Aorta (tissue), 5 donors: ENCODE results near the gene FILIP1L. TPM values are rescaled to one million over a fixed set of nuclear protein-coding genes. Genes with fewer than 3 reads are reported as not detected.
A peak's percentile ranks its signal among the peaks of the same experiment; 100 is the strongest.

Experiments used
- ATAC-seq: fragments of 200-7000 bp; cut with Tn5 transposase; one replicate; pipeline ENCODE4 v1.9.1; 2022; ENCODE audit warnings: moderate library complexity; ENCODE audit not compliant: low FRiP score
- DNase-seq, 2 donors: peaks; one replicate each; pipeline ENCODE4 v3.0.0-alpha.2; 2020
- H3K27ac ChIP-seq, 2 donors: one replicate each; pipeline ENCODE4 v1.5.1; 2013; ENCODE audit warnings: low read length in 2 of 2, mild to moderate bottlenecking in 2 of 2, moderate library complexity in 2 of 2, control low read depth in 1 of 2, inconsistent platforms in 1 of 2, low read depth in 1 of 2
- H3K27me3 ChIP-seq, 2 donors: one replicate each; pipeline ENCODE4 v1.6.1; 2013; ENCODE audit warnings: control low read depth in 1 of 2, low read length in 1 of 2, mild to moderate bottlenecking in 1 of 2, moderate library complexity in 1 of 2; ENCODE audit not compliant: insufficient read depth in 2 of 2, control insufficient read depth in 1 of 2
- H3K36me3 ChIP-seq, 2 donors: one replicate each; pipeline ENCODE4 v1.6.1; 2013; ENCODE audit warnings: control low read depth in 1 of 2, low read length in 1 of 2, mild to moderate bottlenecking in 1 of 2; ENCODE audit not compliant: insufficient read depth in 2 of 2, control insufficient read depth in 1 of 2
- H3K4me1 ChIP-seq, 2 donors: one replicate each; pipeline ENCODE4 v1.6.1; 2013; ENCODE audit warnings: low read length in 2 of 2, control low read depth in 1 of 2, mild to moderate bottlenecking in 1 of 2, moderate library complexity in 1 of 2; ENCODE audit not compliant: insufficient read depth in 2 of 2, control insufficient read depth in 1 of 2
- H3K4me3 ChIP-seq, 2 donors: one replicate each; pipeline ENCODE4 v1.5.1; 2013; ENCODE audit warnings: low read length in 2 of 2, control low read depth in 1 of 2, mild to moderate bottlenecking in 1 of 2
- H3K9me3 ChIP-seq: one replicate; pipeline ENCODE4 v1.6.1; 2013; ENCODE audit warnings: mild to moderate bottlenecking, low read length; ENCODE audit not compliant: control insufficient read depth
- WGBS, 2 donors: extraction: QIAGEN DNeasy Blood & Tissue Kit; methylation state at CpG; one replicate each; pipeline ENCODE4 v1.1.7; 2013; 5-methylcytosine and 5-hydroxymethylcytosine counted together
- intact Hi-C, 2 donors: fragments of 100-400 bp; cut with DNase I; formaldehyde crosslinking; loops; one replicate each; pipeline versions ENCODE4 v1.14.2 to v1.15.0; 2022
- polyA plus RNA-seq, 2 donors: library from polyadenylated mRNA; stranded (reverse); fragments of 200-250 nt; gene quantifications; one replicate each; pipeline ENCODE4 v1.2.3, GENCODE V29; 2013
- total RNA-seq, 2 donors: library from RNA; stranded (reverse); fragmentation: NEBNext Ultra II Directional; extraction: Animal tissue kit (Norgen Biotek cat#: 25700); gene quantifications; one replicate each; pipeline ENCODE4 v1.2.1, GENCODE V29; 2021
- donor health status: healthy with polysubstance abuse.
- donor health status: Bipolar disorder and iron deficiency.
- donor health status: DM: no; HTN: no; CAD: no.
- donor health status: DM: no; HTN: no; CAD: no.
- donor health status: DM: yes; HTN: yes; CAD: no.

The FILIP1L gene
- total and polyA plus RNA-seq, 4 donors: 168 to 861 (median 251) TPM

DNA sequence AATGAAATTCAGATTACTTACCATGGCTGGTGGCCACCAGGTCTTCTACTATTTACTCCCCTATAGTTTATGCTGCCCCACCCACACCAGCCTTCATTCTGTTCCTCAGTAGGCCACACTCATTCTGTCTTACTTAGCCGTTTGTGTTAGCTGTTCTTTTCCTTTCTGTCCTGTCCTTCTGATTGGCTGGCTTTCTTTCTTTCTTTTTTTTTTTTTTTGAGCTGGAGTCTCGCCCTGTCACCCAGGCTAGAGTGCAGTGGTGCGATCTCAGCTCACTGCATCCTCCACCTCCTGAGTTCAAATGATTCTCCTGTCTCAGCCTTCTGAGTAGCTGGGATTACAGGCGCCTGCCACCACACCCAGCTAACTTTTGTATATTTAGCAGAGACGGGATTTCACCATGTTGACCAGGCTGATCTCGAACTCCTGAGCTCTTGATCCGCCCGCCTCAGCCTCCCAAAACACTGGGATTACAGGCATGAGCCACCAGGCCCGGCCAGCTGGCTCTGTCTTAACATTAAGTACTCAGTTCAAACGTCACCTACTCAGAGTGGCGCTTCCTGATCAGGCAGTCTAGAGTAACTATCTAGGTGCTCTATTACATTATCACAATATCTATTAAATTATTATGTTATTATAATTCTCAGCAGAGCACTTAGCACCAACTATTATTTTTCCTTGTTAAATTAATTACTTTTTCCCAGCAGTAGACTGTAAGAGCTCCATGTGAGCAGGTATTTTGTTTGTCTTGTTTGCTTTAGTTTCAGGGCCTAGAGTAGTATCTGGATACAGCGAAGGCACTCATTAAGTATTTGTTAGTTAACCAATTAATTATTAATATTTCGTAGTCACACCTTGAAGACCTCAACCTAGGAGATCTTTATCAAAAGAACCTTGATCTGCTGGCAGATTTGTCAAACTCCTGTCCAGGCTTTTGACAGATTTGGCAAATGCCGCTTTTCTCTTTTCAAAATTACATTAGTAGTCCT, 290.3 kb downstream of the FILIP1L start:
- intact Hi-C loops: no loop called here

GRCh38 chr3:99818818-99819217, 295.5 kb downstream of the FILIP1L start:
- DNase-seq (no peak), ATAC-seq (no peak)
- WGBS, 2 donors: 87 to 89% methylated on average over 2 of the region's 2 CpGs
- Histone ChIP-seq H3K27ac (no peak overlapping the region), H3K4me3 (no peak overlapping the region), H3K27me3 (no peaks in the 10 kb centered on the region), H3K4me1 (peaks cover 0 to 2% of the 10 kb centered on the region in 2 donors), H3K36me3 (no peaks in the 10 kb centered on the region), H3K9me3 (no peaks in the 10 kb centered on the region)
- intact Hi-C loops: no loop called here

More for the DNA sequence above, 290.3 kb downstream of the FILIP1L start:
- Histone ChIP-seq H3K9me3 (no peaks in the 10 kb centered on the region), H3K27ac (no peak overlapping the region), H3K27me3 (no peaks in the 10 kb centered on the region), H3K4me3 (no peak overlapping the region), H3K36me3 (no peaks in the 10 kb centered on the region), H3K4me1 (no peaks in the 10 kb centered on the region)
- WGBS, 2 donors: 80 to 81% methylated on average over 14 of the region's 14 CpGs
- ATAC-seq: no peak
- DNase-seq: no peak

DNA sequence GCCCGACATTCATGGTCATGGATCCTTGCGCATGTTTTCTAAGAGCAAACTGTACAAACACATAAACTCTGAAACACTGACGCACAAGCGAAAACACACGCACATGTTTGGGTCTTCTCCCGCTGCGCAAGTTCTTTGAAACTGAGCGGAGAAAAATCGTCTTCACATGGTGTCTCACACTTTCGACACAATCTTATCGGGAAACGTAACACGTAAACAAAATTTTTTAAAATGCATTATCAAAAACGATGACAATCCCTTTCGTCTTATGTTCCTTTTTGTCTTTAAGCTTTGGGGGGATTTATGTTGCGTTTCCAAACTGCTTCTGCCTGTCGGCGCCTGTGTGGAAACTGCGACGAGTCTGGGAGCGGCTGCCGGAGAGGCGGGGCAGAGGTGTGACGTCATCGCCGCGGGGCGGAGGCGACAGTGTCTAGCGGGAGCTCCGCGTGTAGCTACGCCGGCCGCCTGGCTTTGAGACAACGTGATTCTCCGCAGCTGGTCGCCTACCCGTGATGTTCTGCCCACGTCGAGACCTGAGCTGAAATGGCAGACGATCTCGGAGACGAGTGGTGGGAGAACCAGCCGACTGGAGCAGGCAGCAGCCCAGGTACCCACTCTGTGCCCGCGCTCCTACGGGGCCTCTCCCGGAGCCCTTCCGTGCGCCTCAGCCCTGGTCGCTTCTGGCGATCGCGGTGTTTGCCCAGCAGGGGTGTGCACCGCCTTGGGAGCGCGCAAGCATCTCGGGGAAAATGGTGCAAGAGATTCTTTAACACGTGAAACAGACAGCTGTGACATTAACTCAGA, 296.7 kb downstream of the FILIP1L start, which contains the start of gene CMSS1:
CMSS1 (plus strand) TSS at position 426 of the 804 bp plus-strand sequence.
- intact Hi-C loops: no loop called here
- DNase-seq: peak; percentile 97 to 100
- ATAC-seq: peak; percentile 99
- no peaks in the 10 kb centered on the region for H3K9me3 ChIP-seq
- H3K4me3 ChIP-seq: peak within 1 kb of the TSS; percentile 39 to 83
- WGBS, 2 donors: 0 to 1% methylated on average over 60 of the region's 60 CpGs
- no peaks in the 10 kb centered on the region for H3K27me3 ChIP-seq
- peaks cover 0 to 2% of the 10 kb centered on the region in 2 donors for H3K4me1 ChIP-seq
- no peaks in the 10 kb centered on the region for H3K36me3 ChIP-seq
- H3K27ac ChIP-seq: peak within 1 kb of the TSS in 1 of 2 donors; percentile 90

- no peak for DNase-seq
- Histone ChIP-seq H3K4me3 (peak overlapping the region; percentile 39 to 83), H3K36me3 (no peaks in the 10 kb centered on the region), H3K9me3 (no peaks in the 10 kb centered on the region), H3K4me1 (peaks cover 0 to 2% of the 10 kb centered on the region in 2 donors), H3K27me3 (no peaks in the 10 kb centered on the region), H3K27ac (peak overlapping the region in 1 of 2 donors; percentile 21)
- intact Hi-C loops: no loop called here
- 1% methylated on average over 15 of the region's 15 CpGs for WGBS, 2 donors
- ATAC-seq: peak; percentile 16
Observed at GRCh38 chr3:99817047-99817436, 297.3 kb downstream of the FILIP1L start.

GRCh38 chr3:99810403-99810802, 303.9 kb downstream of the FILIP1L start:
- WGBS, 2 donors: 89 to 90% methylated on average over 1 of the region's 1 CpG
- ATAC-seq (no peak), DNase-seq (no peak)
- intact Hi-C loops: no loop called here
- Histone ChIP-seq H3K9me3 (no peaks in the 10 kb centered on the region), H3K4me1 (no peaks in the 10 kb centered on the region), H3K4me3 (no peak overlapping the region), H3K27me3 (no peaks in the 10 kb centered on the region), H3K27ac (no peak overlapping the region), H3K36me3 (no peaks in the 10 kb centered on the region)

GRCh38 chr3:99809565-99809964, 304.7 kb downstream of the FILIP1L start:
- Histone ChIP-seq H3K9me3 (peaks cover 3% of the 10 kb centered on the region), H3K4me3 (no peak overlapping the region), H3K27ac (no peak overlapping the region), H3K27me3 (no peaks in the 10 kb centered on the region), H3K4me1 (no peaks in the 10 kb centered on the region), H3K36me3 (no peaks in the 10 kb centered on the region)
- WGBS, 2 donors: 88 to 90% methylated on average over 2 of the region's 2 CpGs
- intact Hi-C loops: loop anchor here in 1 of 2 donors (10.0 kb wide), 1 partner anchor 995 kb away; no protein-coding TSS in a partner anchor
- ATAC-seq: no peak
- no peak for DNase-seq

GRCh38 chr3:99808163-99808794, 306.0 kb downstream of the FILIP1L start:
- 43 to 44% methylated on average over 4 of the region's 4 CpGs for WGBS, 2 donors
- intact Hi-C loops: loop anchor here in 1 of 2 donors (10.0 kb wide), 1 partner anchor 993 kb away; no protein-coding TSS in a partner anchor
- ATAC-seq: peak; percentile 58
- H3K4me1 ChIP-seq: no peaks in the 10 kb centered on the region
- no peak overlapping the region for H3K4me3 ChIP-seq
- no peaks in the 10 kb centered on the region for H3K27me3 ChIP-seq
- H3K27ac ChIP-seq: no peak overlapping the region
- H3K9me3 ChIP-seq: peaks cover 3% of the 10 kb centered on the region
- no peaks in the 10 kb centered on the region for H3K36me3 ChIP-seq
- no peak for DNase-seq

- Histone ChIP-seq H3K27ac (no peak overlapping the region), H3K27me3 (no peaks in the 10 kb centered on the region), H3K4me3 (no peak overlapping the region), H3K9me3 (peaks cover 3% of the 10 kb centered on the region), H3K36me3 (no peaks in the 10 kb centered on the region), H3K4me1 (no peaks in the 10 kb centered on the region)
- intact Hi-C loops: loop anchor here in 1 of 2 donors (10.0 kb wide), 1 partner anchor 990 kb away; no protein-coding TSS in a partner anchor
- ATAC-seq: no peak
- no peak for DNase-seq
- 97 to 100% methylated on average over 2 of the region's 2 CpGs for WGBS, 2 donors
Observed at GRCh38 chr3:99805160-99805559, 309.1 kb downstream of the FILIP1L start.
